ENCODE data around the gene STRAP.

The STRAP gene, protein sequence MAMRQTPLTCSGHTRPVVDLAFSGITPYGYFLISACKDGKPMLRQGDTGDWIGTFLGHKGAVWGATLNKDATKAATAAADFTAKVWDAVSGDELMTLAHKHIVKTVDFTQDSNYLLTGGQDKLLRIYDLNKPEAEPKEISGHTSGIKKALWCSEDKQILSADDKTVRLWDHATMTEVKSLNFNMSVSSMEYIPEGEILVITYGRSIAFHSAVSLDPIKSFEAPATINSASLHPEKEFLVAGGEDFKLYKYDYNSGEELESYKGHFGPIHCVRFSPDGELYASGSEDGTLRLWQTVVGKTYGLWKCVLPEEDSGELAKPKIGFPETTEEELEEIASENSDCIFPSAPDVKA

DNA sequence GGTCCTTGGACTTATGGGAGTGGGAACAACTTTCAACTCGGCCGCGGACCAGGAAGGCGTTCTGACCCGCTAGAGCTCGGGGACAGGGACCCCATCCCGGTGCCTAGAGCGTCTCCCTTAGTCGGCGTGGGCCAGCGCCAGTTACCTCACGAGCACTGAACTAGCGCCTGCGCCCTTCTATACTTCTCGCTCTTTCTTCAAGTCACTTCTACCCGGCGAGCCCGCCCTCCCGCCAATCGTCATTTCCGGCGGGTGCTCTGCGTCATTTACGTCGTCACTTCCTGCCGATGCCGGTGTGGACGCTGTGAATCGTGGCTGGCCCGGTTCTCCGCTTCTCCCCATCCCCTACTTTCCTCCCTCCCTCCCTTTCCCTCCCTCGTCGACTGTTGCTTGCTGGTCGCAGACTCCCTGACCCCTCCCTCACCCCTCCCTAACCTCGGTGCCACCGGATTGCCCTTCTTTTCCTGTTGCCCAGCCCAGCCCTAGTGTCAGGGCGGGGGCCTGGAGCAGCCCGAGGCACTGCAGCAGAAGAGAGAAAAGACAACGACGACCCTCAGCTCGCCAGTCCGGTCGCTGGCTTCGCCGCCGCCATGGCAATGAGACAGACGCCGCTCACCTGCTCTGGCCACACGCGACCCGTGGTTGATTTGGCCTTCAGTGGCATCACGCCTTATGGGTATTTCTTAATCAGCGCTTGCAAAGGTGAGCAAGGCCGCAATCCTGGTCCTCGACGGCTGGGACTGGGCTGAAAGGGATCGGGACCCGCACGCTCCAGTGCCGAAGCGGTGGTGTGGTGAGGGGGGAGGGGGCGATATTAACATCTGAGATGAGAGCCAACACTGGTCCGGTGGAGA is at the start of gene STRAP:
TSS of gene STRAP (plus strand) at position 270 of the 854 bp plus-strand sequence. CDS start at position 591, 321 bp downstream.
- peak; percentile 95 for DNase-seq

DNA sequence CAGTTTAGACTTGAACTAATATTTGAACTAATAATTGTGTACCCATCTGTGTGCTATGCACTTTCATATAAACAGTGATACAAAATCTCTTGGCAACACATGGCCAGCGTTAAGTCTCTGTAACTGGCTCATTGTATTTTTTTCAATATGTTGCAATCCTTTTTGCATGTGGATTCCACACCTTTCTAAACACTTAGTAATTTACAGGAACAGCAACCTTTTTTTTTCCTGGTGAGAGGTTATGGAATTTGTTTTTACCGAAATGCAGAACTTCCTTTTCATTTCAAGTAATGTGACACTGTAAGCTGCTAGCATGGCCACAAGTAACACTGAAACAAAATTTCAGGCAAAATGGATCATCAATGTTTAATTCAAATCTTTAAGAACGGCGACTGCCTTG is 47.6 kb upstream of the STRAP start:
- no peak for DNase-seq

DNA sequence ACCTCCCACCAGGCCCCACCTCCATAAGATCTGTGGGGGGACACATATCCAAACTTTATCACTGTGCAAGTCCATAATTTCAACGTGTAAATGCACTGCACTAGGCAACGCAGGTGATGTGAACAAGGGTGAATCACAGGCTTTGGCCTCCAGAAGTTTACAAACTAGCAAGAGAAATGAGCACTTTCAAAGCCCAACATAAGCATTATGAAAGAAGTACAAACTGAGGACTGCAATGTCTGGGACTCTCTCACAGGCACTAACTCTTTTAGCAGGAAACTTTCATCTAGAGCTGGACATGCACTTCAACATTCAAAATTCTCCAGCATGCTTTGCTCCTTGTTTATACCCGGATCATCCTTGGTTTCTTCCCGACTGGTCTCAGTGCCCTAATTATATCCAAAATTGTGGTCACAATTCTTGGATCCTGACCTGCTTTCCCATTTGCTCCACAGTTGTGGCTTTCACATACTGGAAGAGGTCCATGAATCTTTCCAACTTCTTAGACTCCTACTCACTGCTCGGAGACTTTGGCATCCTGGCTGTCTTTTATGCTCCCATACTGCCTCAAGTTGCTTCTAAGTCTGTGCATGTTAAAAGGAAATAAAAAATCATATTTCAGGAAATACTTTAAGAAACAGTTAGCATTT is 44.9 kb upstream of the STRAP start:
- no peak for DNase-seq

DNA sequence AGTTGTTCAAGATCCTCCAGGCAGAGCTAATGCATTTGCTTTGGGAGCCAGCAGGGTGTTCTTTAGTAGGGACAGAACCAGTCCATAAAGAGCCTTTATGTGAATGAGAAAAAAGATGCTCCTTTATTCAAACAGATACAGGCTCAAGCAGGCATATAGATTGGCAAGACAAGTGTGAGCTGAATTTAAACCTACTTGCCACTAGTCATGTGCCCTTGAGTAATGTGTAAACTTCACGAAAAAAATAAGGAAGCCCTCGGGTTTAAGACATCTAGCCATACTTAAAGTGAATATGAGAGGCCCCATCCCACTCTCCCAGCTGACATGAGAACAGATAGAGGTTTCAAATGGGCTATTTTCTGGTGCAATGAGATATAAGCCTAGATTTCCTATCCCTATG is 43.1 kb upstream of the STRAP start:
- DNase-seq: no peak

DNA sequence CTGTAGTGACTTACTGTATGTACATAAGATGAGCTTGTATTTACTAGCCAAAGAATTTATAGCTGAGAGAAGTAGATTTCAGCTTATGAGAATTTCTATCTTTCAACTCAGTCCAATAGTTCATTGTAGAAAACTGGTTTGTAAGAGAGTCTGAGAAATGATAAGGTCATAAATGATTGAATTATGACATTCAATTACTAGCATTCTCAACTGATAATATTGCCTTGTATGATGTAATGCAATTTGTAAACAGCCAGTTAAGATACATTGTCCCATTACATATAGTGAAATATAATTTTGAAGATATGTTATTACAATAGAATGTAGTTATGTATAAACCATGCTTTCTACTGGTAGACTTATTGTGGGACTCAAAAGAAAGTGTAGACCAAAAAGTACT is 42.5 kb upstream of the STRAP start:
- DNase-seq: no peak

DNA sequence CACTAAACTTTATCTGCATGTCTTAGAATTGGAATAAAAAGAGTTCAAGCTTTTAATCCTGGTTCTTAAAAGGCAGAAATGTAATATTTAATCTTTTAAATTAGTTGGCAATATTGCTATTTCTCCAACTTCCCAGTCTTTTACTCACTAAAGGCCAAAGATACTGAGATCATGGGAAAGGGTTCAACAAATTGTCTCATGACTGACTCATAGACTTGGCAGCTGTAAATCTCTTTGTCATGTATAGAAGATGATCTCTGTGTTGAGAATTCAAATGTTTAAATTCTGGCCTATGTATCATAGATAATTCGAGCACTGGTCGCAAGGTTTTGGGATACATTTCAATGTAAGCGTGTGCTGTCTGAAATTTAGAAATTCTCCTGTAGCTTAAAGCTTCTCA is 40.1 kb upstream of the STRAP start:
- peak; percentile 90 for DNase-seq

DNA sequence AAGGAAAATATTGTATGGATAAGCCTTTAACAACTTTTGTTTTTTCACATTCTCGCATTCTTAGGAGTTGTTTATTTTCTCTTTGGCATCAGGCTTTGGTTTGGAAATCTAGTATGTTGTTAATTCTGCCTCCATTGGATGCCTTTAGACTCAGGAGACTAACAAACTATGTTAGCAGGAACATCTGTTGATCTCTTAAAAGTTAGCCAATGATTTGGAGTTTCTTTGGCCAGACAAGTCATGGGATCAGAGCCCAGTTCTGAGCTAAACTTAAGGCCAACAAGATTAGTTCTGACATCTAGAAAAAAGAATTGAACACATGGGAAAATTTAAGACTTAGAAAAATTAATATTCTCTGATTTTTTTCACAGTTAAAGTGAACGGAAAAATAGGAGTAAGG is 35.3 kb upstream of the STRAP start:
- DNase-seq: no peak

DNA sequence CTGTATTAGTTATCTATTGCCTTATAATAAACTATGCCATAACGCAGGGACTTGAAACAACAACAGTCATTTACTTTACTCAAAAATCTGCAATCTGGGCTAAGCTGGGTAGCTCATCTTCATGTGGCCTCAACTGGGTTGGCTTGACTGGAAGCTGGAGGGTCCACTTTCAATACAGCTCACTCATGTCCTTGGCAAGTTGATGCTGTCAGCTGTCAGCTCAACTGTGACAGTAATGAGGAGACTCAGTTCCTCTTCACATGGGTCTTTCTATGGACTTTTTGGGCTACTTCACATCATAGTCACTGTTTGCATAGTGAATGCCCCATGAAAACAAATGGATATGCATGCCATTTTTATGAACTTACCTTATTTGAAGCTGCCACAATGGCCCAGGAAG is 33.6 kb upstream of the STRAP start:
- DNase-seq: no peak

DNA sequence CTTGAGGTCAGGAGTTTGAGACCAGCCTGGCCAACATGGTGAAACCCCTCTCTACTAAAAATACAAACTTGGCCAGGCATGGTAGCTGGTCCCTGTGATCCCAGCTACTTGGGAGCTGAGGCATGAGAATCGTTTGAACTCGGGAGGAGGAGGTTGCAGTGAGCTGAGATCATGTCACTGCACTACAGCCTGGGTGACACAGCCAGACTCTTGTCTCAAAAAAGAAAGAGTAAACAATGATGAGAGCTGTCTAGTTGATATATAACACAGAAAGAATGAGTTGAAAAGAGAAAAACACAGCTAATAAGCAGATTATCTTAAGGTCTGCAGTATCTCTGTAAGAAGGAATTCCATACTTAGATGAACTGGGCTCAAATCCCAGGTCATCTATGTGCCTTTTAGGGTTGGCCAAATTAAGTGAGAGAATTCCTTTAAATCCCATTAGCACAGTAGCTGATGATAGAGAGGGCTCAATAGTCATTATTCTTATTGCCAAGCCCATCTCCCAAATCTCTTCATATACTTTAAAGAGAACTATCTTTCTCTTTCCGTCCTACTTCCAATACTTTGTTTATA is 31.1 kb upstream of the STRAP start:
- DNase-seq: no peak

DNA sequence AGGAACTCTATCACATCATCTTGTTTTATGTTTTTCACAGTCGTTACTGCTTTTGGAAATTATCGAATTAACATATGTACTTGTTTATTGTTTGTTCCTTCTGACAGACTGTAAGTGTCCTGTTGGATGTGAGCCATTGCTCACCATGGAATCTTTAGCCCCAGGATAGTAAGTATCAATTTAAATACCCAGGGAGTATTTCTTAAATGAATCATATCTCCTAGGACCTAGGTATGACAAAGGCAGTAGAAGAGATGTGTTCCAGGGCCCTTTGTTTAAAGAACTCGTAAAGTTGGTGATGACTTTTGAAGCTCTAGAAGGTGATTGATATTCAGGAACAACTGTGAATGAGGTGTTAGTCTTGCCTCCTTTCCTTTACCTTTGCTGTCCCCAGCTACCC is 30.3 kb upstream of the STRAP start:
- no peak for DNase-seq

DNA sequence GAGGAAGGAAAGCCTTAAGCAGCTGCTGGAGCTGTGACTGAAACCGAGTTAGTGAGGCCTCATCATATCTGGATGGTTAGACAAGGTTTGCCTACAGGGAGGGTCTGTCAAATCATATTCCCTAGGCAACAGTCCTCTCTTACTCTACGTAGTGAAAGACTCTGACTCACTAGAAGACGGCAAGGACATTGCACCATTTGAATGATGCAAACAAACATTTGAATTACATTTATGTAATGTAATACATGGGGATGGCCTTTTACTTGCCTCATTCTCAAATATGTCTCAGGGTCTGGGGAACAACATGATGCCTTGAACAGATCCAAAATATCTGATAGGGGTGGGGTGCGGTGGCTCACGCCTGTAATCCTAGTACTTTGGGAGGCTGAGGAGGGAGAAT is 29.8 kb upstream of the STRAP start:
- peak; percentile 69 for DNase-seq

DNA sequence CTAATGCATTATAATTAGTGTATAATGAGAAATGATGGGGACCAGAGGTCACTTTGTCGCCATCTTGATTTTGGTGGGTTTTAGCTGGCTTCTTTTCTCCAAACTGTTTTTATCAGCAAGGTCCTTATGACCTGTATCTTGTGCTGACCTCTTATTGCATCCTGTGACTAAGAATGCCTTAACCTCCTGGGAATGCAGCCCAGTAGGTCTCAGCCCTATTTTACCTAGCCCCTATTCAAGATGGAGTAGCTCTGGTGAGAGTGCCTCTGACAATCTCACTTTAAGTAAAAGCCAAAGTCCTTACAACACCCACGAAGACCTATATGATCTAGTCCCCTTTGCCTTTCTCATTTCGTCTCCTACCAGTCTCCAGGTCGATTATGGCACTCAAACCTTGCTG is 28.3 kb upstream of the STRAP start:
- no peak for DNase-seq

DNA sequence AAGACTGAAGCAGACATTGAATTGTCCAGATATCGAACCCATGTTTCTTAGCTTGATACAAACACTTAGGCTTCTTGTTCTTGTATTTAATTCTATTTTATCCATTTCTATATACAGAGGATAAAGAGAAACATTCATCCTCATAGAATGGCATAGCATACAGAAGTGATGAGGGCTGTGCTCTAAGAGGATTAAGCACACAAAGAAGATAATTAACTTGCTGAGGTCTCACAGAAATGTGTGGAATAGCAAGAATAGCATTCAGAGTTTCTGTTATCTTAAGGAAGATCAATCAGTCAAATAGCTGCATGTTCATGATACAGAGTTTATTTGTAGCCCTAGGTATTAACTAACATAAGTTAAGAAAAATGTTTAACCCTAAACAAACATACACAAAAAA is 27.3 kb upstream of the STRAP start:
- no peak for DNase-seq

DNA sequence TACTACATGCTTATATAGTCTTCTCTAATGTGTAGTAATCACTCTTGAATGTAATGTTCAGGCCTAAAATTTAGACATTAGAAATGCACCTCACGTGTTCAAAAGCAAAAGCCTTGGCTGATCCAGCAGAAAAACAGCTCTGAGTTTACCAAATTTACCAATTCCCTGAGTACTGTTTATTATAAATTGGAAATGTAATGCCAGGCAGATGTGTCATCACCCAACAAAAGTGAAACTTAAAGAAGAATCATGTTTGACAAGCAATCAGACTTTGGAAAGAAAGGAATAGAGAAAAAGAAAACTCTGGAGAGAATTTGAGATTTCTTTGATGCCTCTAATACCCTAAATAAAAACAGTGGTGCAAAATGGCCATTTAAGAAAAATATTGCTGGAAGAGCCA is 26.5 kb upstream of the STRAP start:
- peak; percentile 79 for DNase-seq

DNA sequence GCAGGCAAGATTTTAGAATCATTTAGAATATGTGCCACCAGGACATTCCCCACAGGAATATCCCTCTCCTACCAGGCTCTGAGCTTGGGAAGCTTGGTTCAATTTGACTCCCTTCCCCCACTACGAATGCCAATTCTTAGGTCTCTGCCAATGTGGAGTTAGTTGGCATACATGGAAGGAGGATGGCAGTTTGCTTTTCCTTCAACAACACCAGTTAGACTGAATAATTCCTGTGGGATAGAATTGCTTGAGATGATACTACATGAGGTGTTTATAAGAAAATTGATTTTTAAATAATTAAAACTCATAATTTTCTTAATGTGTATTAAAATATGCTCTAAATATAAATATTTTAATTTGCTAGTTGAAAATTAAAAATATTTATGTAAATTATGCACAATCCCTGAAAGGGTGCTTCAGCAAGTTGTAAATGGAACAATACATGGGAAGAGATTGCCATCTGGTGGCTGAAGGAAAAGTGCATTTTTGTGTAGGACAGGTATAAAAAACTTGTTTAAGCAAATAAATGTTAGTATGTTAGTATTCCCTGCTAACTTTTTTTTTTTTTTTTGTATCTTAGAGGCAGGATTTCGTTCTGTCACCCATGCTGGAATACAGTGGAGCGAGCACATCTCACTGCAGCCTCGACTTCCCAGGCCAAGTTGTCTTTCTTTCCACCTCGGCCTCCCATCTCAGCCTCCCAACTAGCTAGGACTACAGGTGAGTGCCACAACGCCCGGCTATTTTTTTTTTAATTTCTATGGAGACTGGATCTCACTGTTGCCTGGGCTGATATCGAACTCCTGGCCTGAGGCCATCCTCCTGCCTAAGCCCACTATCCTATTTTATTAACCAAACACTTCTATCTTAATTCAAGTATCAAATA is 25.8 kb upstream of the STRAP start:
- DNase-seq: peak; percentile 45

DNA sequence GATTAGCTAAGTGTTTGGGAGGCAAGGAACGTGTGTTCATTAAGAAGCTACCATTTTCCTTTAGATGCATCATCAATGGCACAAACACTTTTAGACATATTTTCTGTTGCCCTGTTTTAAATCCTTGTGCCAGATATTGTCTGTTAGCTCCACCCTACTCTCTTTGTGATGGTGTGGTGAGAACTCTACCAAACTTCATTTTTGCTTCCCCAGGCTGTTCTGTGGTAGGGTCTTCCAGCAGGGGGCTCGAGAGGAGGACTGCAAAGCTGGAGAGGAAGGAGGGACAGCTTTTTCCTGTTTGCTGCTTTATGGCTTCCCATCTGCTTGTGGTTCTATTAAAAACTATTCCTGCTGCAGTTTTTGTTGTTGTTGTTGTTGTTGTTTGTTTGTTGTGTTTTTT is 23.8 kb upstream of the STRAP start:
- no peak for DNase-seq

DNA sequence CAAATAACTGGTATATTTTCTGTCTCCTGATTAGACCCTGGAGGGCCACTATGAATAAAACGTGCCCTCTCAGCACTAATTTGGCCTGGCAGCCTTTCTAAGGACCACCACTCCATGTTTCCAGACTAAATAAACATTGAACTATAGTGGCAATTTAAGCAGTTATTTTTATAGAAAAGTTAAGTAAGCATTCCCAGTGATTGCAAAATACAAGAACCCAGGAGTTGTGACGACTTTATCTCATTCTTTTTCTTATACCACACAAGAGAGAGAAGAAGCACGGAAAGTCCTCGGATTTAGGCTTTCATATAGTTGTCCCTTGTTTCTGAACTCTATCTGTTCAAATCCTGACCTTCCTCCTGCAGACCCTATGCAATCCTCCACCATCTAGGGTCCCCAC is 23.1 kb upstream of the STRAP start:
- no peak for DNase-seq

DNA sequence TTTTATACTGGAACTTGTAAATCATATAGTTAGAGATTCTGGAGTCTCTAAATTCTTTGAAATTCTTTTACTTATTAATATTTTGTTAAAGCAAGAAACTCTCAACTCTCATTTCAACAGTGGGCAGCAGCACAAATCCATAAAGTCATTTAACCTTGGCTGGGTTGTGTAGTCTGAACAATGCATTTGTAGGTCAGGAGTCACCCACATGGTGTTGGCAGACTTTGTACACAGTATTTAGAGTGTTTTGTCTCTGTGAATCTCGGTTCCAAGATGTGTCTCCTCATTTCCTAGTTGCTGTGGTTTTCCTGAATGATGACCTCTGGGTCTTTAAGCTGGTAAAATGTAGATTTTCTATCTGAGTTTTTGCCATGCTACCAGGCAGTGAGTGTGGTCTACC is 20.8 kb upstream of the STRAP start:
- no peak for DNase-seq

DNA sequence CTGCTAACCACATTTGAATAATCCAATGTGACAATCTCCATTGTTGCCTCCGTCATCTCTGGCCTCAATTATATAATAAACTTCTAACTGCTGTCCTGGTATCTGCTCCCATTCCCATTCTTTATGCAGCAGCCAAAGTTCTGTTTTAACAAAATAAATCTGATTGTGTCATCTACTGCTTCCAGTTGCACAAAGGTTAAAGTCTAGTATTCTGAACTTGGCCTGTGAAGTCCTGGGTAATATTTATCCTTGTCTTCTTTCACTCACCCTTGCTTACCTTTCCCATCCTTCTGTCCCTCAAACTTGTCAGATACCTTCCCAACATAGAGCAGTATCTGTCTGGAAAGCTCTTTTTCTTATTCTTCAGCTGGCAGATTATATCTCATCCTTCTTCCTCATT is 19.3 kb upstream of the STRAP start:
- no peak for DNase-seq

DNA sequence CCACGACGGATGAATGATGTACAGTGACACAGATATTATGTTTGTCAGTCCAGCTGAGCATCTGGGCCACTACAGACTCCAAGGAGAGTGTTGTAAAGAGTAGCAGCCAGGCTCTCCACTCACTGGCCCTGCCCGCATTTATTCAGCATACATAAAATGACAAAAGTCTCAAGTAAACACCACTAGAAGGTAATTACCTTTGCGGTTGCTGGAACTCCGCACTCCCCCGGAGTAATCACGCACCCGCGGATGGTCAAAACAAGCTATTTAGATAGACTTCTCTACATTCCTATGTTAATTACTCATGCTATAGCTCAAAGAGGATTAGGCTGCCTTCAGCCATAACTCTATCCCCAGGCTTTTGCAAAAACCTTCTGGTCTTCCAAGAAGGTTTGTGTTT is 18.8 kb upstream of the STRAP start:
- DNase-seq: peak; percentile 27

DNA sequence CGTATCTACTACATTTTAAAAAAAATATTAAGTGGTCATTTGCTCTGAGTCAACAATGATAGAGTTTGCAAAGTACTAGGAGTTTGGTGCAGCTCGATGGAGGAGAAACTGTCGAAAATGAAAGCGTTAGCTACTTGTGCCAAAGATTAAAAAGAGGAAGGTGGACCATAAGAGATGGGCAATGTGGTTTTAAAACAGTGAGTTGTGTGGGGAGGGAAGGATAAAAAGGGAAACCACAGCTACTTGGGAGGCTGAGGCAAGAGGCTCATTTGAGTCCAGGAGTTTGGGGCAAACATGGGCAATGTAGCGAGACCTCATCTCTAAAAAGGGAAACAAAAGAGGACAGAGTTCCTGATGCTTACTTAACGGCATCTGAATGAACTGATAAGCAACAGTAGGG is 18.2 kb upstream of the STRAP start:
- no peak for DNase-seq

DNA sequence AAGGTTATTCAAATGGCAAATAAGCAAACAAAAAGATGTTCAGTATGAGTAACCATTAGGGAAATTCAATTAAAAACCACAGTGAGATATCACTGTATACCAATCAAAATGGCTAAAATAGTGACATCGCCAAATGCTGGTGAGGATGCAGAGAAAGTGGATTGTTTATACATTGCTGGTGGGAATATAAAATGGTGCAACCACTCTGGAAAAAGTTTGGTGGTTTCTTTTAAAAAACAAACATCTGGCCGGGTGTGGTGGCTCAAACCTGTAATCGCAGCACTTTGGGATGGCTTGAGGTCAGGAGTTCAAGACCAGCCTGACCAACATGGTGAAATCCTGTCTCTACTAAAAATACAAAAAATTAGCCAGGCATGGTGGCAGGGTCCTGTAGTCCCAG is 14.0 kb upstream of the STRAP start:
- no peak for DNase-seq

DNA sequence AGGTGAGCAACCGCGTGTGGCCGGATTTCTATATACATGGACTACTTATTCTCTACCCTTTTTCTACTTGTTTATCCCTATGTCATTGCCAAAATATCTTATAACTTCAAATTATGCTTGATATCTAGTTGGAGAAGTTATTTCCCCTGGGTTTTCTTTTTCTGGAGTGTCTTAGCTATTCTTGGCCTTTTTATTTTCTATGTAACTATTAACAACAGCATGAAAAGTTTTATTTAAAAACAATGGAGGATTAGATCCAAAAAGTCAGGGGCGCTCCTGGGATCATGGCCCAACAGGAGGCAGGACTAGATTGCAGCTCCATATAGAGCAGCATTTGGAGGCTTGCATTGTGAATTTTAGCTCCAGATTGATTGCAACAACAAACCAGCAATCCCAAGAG is 8.6 kb upstream of the STRAP start:
- DNase-seq: no peak
